A549 (cell line): ENCODE measurements around the gene CEP83. TPM values are rescaled to one million over a fixed set of nuclear protein-coding genes. Genes with fewer than 3 reads are reported as not detected.
A peak's percentile ranks its signal among the peaks of the same experiment; 100 is the strongest.

Experiments
- ATAC-seq, 2 experiments: fragments of 200-7000 bp in 1 of 2; fragments of >200 bp in 1 of 2; cut with Nextera tagmentation in 1 of 2; cut with Tn5 transposase in 1 of 2; 3 replicates each; pipeline versions ENCODE4 v1.8.0 to v1.9.1; 2018 to 2020; ENCODE audit warnings: mild to moderate bottlenecking in 1 of 2, moderate library complexity in 1 of 2
- CTCF ChIA-PET: fragments of 300-600 bp; sonication (Branson Sonifier 250); formaldehyde crosslinking; extraction: SDS; loops from one replicate; lab custom pipeline; 2021; ENCODE audit warnings: antibody characterized with exemption, inconsistent platforms; lab: Yijun Ruan, JAX
- POLR2A ChIA-PET: fragments of 350-600 bp; formaldehyde crosslinking; extraction: SDS; loops from one replicate; lab custom pipeline; 2021; ENCODE audit warnings: antibody characterized with exemption, inconsistent platforms; lab: Yijun Ruan, JAX
- DNase-seq, 2 experiments: peaks; one replicate each; pipeline versions ENCODE4 v3.0.0 to v3.0.0-alpha.2; 2011 to 2016; ENCODE audit warnings: low read depth in 1 of 2, low spot score in 1 of 2
- FAIRE-seq: peaks from 2 replicates; lab custom pipeline; 2011; peaks lifted over from hg19 to GRCh38; lab: Jason Lieb, UNC
- H3K27ac ChIP-seq, 2 experiments: fragments of >200 bp; sonication (Bioruptor Twin); formaldehyde crosslinking; 3 replicates each; pipeline ENCODE4 v1.5.1; 2016 to 2017
- H3K4me1 ChIP-seq: fragments of >200 bp; sonication (Bioruptor Twin); formaldehyde crosslinking; 3 replicates; pipeline ENCODE4 v1.6.1; 2016
- H3K4me2 ChIP-seq: fragments of >200 bp; sonication (Bioruptor Twin); formaldehyde crosslinking; 3 replicates; pipeline ENCODE4 v1.6.1; 2016
- H3K4me3 ChIP-seq: fragments of >200 bp; sonication (Bioruptor Twin); formaldehyde crosslinking; 3 replicates; pipeline ENCODE4 v1.5.1; 2016
- H3K9me3 ChIP-seq: fragments of >200 bp; sonication (Bioruptor Twin); formaldehyde crosslinking; 3 replicates; pipeline ENCODE4 v1.6.1; 2016
- BCL3 ChIP-seq: fragments of >200 bp; sonication (Bioruptor Twin); formaldehyde crosslinking; IDR thresholded peaks from 3 replicates; pipeline ENCODE4 v1.6.1; 2016
- BHLHE40 ChIP-seq: IDR thresholded peaks from 2 replicates; pipeline ENCODE4 v1.6.1; 2012; ENCODE audit warnings: low read depth, low read length, inconsistent platforms
- CEBPB ChIP-seq, 2 experiments: fragments of >200 bp in 1 of 2; sonication (Bioruptor Twin) in 1 of 2; formaldehyde crosslinking in 1 of 2; IDR thresholded peaks; 2 replicates each; pipeline ENCODE4 v1.6.1; 2012 to 2016
- CHD2 ChIP-seq: fragments of 150-350 bp; IDR thresholded peaks from 2 replicates; pipeline ENCODE4 v1.6.1; 2014; ENCODE audit warnings: low read length; ENCODE audit not compliant: partially characterized antibody
- CTCF ChIP-seq: fragments of >200 bp; sonication (Bioruptor Twin); formaldehyde crosslinking; IDR thresholded peaks from 3 replicates; pipeline ENCODE4 v1.5.1; 2016
- E2F6 ChIP-seq: IDR thresholded peaks from 2 replicates; pipeline ENCODE4 v1.6.1; 2012; ENCODE audit warnings: low read depth, borderline replicate concordance
- EHMT2 ChIP-seq: fragments of 200-600 bp; sonication (generic); IDR thresholded peaks from 2 replicates; pipeline ENCODE4 v1.6.1; 2016; ENCODE audit warnings: antibody characterized with exemption, low read depth, mild to moderate bottlenecking, moderate library complexity
- FOSB ChIP-seq: fragments of 250-450 bp; sonication (Bioruptor Pico); IDR thresholded peaks from 2 replicates; pipeline ENCODE4 v1.5.0; 2020; ENCODE audit warnings: mild to moderate bottlenecking, moderate library complexity
- GATA3 ChIP-seq: IDR thresholded peaks from 2 replicates; pipeline ENCODE4 v1.6.1; 2012; ENCODE audit warnings: borderline replicate concordance
- HEYL ChIP-seq: fragments of 250-450 bp; sonication (Bioruptor Pico); IDR thresholded peaks from 2 replicates; pipeline ENCODE4 v1.8.0; 2021; ENCODE audit warnings: mild to moderate bottlenecking, moderate library complexity
- HOXB13 ChIP-seq: fragments of 250-450 bp; sonication (Bioruptor Pico); IDR thresholded peaks from 2 replicates; pipeline ENCODE4 v1.5.0; 2020; ENCODE audit warnings: low read depth, mild to moderate bottlenecking, moderate library complexity
- JUN ChIP-seq, 2 experiments: fragments of >200 bp; sonication (Bioruptor Twin); formaldehyde crosslinking; IDR thresholded peaks; 2 replicates in 1 of 2; 3 replicates in 1 of 2; pipeline ENCODE4 v1.6.1; 2016 to 2017
- MYC ChIP-seq: IDR thresholded peaks from 2 replicates; pipeline ENCODE4 v1.6.1; 2012; ENCODE audit warnings: mild to moderate bottlenecking, inconsistent platforms, low read length, improper control_type of control experiment, borderline replicate concordance
- POLR2AphosphoS2 ChIP-seq: conservative IDR thresholded peaks from 2 replicates; pipeline ENCODE4 v1.6.1; 2012; ENCODE audit warnings: low read length, improper control_type of control experiment, inconsistent platforms
- RAD21 ChIP-seq, 2 experiments: fragments of >200 bp in 1 of 2; sonication (Bioruptor Twin) in 1 of 2; formaldehyde crosslinking in 1 of 2; IDR thresholded peaks in 1 of 2; conservative IDR thresholded peaks in 1 of 2; 2 replicates in 1 of 2; 3 replicates in 1 of 2; pipeline ENCODE4 v1.6.1; 2012 to 2018; ENCODE audit warnings: inconsistent platforms in 1 of 2
- RFX5 ChIP-seq: fragments of 450-650 bp; IDR thresholded peaks from 2 replicates; pipeline ENCODE4 v1.7.1; 2014; ENCODE audit warnings: antibody characterized with exemption, mild to moderate bottlenecking, moderate library complexity
- SMC3 ChIP-seq: fragments of >200 bp; sonication (Bioruptor Twin); formaldehyde crosslinking; IDR thresholded peaks from 3 replicates; pipeline ENCODE4 v1.6.1; 2018; ENCODE audit warnings: inconsistent platforms
- SREBF2 ChIP-seq: fragments of 450-650 bp; IDR thresholded peaks from 2 replicates; pipeline ENCODE4 v1.6.1; 2014; ENCODE audit warnings: mild to moderate bottlenecking, moderate library complexity
- TFCP2L1 ChIP-seq: fragments of 250-450 bp; sonication (Bioruptor Pico); IDR thresholded peaks from 2 replicates; pipeline ENCODE4 v1.5.0; 2021; ENCODE audit warnings: mild to moderate bottlenecking
- USF2 ChIP-seq: fragments of 450-650 bp; IDR thresholded peaks from 2 replicates; pipeline ENCODE4 v1.6.1; 2014; ENCODE audit warnings: antibody characterized with exemption
- ZNF302 ChIP-seq: fragments of 250-450 bp; sonication (Bioruptor Pico); IDR thresholded peaks from 2 replicates; pipeline ENCODE4 v1.9.0; 2021; ENCODE audit warnings: inconsistent platforms, mild to moderate bottlenecking, moderate library complexity
- WGBS: methylation state at CpG from one replicate; pipeline ENCODE4 v1.1.6; 2017; ENCODE audit errors: missing lambda C conversion rate; 5-methylcytosine and 5-hydroxymethylcytosine counted together
- polyA plus RNA-seq, 4 experiments: library from polyadenylated mRNA; depleted of rRNA in 3 of 4; stranded (reverse); fragments of >200 nt; fragmentation: RNase III in 1 of 4; extraction: RNeasy Plus Mini Kit Qiagen cat#74134 plus additional on column Dnase treatment in 1 of 4; gene quantifications; 2 replicates in 3 of 4; 3 replicates in 1 of 4; pipeline ENCODE4 v1.2.3, GENCODE V29; 2011 to 2017

Gene CEP83
- polyA plus RNA-seq, 2 of the 4 experiments (the other 2 are of a cell fraction) = 8.5 to 21.4 TPM

GRCh38 chr12:94333396-94333795 is 126.3 kb downstream of the CEP83 start (continued):
- TF ChIP-seq CTCF = no peak
- no peak for TF ChIP-seq RFX5

- H3K9me3 ChIP-seq = no peaks in the 10 kb centered on the region
- FAIRE-seq = no peak
- TF ChIP-seq RAD21 (conservative IDR thresholded peaks at IDR 0.05 in 1 of 2, IDR thresholded peaks at IDR 0.05 in 1 of 2) (peak in 1 of 2 experiments; percentile 29; a peak in 1 of 5 replicates), POLR2AphosphoS2 (no peak), SMC3 (0 out of 3 replicates have a peak, but pooled peaks have one; percentile 10), CTCF (0 out of 3 replicates have a peak, but pooled peaks have one; percentile 19)
- TF ChIP-seq, all 56 proteins: peak for 3
- 68% methylated on average over 1 of the region's 1 CpG for WGBS
- no peak for ATAC-seq
- ChIA-PET POLR2A (no interaction called here), CTCF (no interaction called here)
- Histone ChIP-seq H3K4me2 (no peak overlapping the region), H3K4me1 (no peaks in the 10 kb centered on the region), H3K27ac (no peak overlapping the region), H3K4me3 (no peak overlapping the region)
- DNase-seq = no peak
These were observed 130.3 kb downstream of the CEP83 start for GRCh38 chr12:94329366-94329765.

- no peak for FAIRE-seq
- CTCF ChIA-PET = interaction anchor here (0.5 to 1.0 kb wide), 2 partner anchors 25 to 112 kb away, joined by 3 read pairs; no protein-coding TSS in a partner anchor
- POLR2A ChIA-PET = no interaction called here
These were observed 131.9 kb downstream of the CEP83 start for GRCh38 chr12:94327809-94328208.

More at GRCh38 chr12:94327809-94328208, 131.9 kb downstream of the CEP83 start:
- TF ChIP-seq HOXB13 (no peak), CHD2 (no peak), GATA3 (no peak), CEBPB (IDR thresholded peaks at IDR 0.05) (no peak), EHMT2 (no peak), USF2 (no peak), MYC (no peak), BHLHE40 (no peak), HEYL (no peak), TFCP2L1 (CRISPR knock-in tag) (no peak), ZNF302 (CRISPR knock-in tag) (no peak), FOSB (CRISPR knock-in tag) (no peak), E2F6 (no peak), SREBF2 (no peak), BCL3 (no peak), JUN (IDR thresholded peaks at IDR 0.05) (no peak)
- TF ChIP-seq, all 56 proteins: peak for 0
- Histone ChIP-seq H3K27ac (no peak overlapping the region), H3K9me3 (peaks cover 2% of the 10 kb centered on the region; the same call in 2 of the 3 replicates), H3K4me2 (no peak overlapping the region), H3K4me1 (no peaks in the 10 kb centered on the region), H3K4me3 (no peak overlapping the region)
- ATAC-seq (no peak), DNase-seq (no peak)
- 89% methylated on average over 1 of the region's 1 CpG for WGBS
